Measurements from ENCODE around the gene NRSN1.
"Not testable (repeated sequence)": the region's sequence is repeated elsewhere in the genome, so short reads cannot be mapped to it uniquely, and the experiment has no call there.

Gene NRSN1

DNA sequence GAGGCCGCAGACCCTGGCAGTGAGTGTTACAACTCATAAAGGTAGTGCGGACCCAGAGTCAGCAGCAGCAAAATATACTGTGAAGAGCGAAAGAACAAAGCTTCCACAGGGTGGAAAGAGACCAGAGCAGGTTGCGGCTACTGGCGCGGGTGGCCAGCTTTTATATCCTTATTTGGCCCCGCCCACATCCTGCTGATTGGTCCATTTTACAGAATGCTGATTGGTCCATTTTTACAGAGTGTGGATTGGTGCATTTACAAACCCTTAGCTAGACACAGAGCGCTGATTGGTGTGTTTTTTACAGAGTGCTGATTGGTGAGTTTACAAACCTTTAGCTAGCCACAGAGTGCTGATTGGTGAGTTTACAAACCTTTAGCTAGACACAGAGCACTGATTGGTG, 16.7 kb downstream of the NRSN1 start:
- not testable (repeated sequence) for DNase-seq (ENCODE audit: low spot score)

DNA sequence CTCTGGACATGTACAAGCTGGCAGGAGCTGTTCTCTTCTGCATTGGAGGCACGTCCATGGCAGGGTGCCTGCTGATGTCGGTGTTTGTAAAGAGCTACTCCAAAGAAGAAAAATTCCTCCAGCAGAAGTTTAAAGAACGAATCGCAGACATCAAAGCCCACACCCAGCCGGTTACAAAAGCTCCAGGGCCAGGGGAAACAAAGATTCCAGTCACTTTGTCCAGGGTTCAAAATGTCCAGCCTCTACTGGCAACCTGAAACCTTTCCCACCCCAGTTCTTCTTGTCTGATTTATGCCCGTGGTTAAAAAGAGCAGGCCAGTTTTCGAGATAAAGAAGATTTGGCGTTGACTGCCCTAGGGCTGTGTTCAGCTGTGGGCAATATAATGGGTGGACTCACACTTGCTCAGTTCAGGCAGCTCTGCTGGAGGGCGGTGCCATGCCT, 19.7 kb downstream of the NRSN1 start:
- no peak for DNase-seq (ENCODE audit: low spot score)

DNA sequence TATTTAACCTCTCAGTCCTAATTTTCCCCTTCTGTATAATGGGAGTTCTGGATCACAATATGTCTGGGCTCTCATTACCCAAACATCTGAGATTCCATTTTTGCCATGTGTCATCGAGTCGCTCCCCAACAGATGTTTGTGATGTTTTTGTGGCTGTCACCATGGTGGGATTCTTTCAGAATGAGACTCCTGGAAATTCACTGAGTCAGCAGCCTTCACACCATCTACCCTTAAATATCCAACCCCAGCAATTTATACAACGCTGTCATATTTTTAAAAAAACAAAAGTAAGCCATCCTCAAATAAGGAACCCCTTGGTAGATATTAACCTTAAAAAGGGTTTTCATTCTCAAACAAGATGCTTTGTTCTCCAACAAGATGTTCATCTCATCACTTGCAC, 20.9 kb downstream of the NRSN1 start:
- no peak for DNase-seq (ENCODE audit: low spot score)

DNA sequence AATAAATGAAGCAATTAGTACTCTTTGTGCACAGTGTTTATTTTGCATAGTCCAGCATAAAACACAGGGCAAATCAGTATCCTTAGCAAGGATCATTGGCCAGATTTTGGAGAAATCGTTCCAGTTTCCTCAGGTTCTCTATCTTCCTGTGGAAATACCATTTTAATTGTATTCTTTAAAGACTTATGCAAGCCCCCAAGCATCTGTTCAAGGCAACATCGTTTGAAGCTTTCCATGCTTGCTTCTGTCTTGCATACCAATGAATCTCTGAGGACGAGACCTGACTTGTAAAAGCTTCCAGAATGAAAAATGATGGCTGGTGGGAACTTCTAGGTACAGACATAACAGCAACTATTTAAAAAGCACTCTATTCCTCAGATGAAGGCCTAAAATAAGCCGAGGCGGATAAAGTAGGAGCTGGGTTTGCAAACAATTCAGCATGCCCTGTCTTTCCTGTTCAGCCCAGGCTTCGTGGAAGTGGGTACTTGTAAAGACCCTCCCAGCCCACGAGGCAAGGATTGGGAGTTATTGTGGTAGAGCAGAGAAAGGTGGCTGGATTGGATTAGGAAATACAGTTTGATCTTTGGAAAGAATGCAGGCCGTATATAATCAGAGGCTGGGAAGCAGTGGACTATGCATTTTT, 21.6 kb downstream of the NRSN1 start:
- no peak for DNase-seq (ENCODE audit: low spot score)

DNA sequence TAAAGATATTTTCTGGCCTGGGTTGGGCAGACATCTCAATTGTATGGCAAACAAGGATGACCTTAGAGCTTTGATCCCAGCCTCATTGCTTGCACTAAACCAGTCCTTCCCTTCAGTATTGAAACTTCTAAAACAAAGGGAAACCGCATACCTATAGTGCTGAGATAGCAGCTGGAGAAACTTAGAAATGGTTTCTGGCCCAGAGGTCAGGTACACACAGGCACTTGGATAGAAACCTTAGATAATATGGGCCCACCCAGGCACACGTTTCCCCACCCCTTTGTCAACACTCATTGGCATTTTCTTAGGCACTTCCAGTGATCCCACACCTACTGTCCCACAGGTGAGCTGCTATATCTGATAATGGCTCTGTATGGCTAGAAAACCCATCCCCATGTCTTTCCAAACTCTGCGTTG, 22.1 kb downstream of the NRSN1 start:
- no peak for DNase-seq (ENCODE audit: low spot score)

DNA sequence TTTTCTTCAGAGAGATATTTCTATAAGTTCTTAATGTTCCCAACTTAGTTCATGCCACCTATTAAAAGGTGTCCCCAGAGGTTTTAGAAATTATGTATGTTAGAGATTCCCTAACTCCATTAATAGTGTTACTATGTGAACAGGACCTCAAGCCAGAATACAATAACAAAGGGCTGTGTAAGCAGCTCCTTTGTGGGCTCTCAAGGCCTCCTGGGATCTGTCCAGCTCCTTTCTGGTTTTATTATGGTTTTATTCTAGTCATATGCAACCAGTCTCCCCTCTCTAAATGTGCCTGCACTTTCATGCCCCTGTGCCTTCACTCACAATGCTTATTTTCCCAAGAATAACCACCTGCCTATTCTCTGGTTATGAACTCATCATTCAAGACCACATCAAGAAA, 22.7 kb downstream of the NRSN1 start:
- DNase-seq (ENCODE audit: low spot score) = no peak

DNA sequence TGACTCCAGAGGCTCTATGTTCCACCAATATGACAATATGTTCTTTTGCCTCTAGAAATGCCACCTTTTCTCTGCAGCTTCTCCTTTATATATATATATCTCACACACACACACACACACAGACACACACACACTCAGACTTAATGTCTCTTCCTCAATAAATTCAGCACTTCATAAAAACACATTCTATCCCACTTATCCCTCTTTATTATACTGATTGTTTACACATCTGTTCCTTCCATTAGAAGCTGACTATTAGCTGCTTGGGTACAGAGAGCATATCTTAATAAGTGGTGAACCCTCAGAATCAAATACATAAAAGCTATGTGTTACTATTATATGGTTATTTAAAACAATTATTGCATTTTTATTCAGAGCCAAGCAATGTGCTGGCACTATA, 23.3 kb downstream of the NRSN1 start:
- DNase-seq (ENCODE audit: low spot score) = no peak

DNA sequence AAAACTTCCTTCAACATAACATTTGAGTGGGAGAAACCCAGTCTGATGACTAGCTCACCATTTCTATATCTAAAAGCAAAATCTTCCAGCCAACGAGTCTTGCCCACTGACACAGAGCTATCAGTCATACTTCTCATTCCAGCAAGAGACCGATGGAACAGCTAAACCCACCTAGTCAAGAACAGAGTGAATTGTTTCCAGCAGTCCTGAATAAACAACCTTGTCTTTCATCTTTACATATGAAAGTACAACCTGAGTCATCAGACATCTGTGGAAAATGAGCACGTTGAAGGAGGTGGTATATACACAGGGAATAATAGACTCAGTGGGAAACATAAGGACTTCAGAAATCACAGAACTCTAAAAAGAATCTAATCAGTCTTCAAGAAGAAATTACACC, 23.8 kb downstream of the NRSN1 start:
- DNase-seq (ENCODE audit: low spot score) = no peak

DNA sequence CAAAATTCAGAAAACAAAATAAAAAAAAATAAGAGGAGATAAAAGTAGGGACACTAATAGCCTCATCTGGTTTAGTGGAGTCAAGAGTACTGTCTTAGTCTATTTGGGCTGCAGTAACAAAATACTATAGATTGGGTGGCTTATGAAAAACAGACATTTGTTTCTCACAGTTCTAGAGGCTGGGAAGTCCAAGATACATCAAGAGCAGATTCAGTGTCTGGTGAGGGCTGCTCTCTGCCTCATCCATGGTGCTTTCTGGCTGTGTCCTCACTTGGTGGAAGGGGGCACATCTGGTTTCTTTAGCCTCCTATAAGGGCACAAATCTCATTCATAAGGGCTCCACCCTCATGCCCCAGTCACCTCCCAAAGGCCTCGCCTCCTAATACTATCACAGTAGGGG, 26.0 kb downstream of the NRSN1 start:
- DNase-seq (ENCODE audit: low spot score) = no peak

DNA sequence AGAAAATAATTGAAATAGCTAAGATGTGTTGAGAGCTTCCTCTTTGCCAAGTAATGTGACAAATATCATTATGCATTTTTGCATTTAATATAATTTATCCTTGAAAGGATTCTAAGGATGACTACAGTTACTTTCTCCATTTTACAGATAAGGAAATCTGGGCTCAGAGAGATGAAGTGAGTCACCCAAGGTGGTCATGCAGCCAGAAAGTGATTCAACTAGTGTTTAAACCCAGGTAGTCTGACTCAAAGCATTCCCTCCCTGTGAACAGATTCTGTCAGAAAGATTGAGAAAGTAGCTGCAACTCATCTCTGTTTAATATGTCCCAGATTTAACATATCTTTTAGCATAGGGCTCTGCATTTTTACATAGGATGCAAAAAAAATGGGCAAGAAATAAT, 28.1 kb downstream of the NRSN1 start:
- peak; percentile 47 for DNase-seq (ENCODE audit: low spot score)

DNA sequence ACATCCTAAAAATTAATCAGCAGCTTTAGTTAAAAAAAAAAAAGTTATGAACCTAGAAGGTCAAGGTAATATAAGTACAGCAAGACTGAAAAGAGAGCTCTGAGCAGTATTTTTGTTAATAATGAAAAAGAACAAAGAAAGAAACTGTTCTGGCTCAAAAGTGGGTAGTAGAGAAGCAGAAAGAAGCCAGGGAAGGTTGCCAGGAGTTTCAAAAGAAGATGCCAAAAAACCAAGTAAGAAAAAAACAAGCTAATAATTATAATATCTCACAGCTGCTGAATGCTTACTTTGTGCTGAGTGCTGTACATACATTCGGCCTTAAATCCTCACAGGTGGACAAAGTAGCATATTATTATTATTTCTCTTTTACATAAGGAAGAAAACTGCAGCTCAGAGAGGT, 31.9 kb downstream of the NRSN1 start:
- DNase-seq (ENCODE audit: low spot score) = no peak

DNA sequence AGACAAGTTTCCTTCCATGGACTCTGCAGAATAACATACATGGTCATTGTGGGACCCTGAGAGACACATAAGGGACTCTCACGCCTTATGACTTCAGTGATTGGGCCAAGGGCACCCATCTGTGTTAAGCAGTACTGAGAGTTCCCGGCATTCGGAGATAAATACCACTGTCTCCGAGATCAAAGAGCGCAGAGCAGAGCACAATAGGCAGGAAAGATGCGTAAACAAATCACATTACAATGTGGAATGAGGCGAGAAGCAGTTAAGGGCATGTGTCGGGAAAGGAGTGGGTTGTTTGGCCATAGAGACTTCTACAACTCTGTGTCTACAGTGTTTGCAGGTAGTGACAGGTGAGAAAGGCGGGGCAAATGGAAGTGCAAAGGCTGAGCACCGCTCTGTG, 57.6 kb downstream of the NRSN1 start:
- no peak for DNase-seq (ENCODE audit: low spot score)

DNA sequence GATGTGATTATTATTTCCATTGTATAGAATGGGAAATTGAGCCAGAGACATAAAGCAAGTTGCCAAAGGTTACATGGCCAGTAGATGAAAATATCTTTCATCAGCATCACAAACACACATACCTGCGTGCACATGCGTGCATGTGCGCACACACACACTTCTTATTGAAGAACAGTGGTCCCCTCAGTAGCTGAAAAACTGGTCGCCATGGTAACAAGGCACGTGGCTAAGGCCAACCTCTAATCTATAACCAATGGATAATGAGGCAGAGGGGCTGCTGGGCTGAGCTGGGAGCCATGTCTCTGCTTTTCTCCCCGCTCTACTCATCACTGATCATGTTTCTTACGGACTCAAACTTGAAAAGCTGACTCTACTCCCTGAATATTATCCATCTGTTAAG, 60.3 kb downstream of the NRSN1 start:
- DNase-seq (ENCODE audit: low spot score) = no peak

DNA sequence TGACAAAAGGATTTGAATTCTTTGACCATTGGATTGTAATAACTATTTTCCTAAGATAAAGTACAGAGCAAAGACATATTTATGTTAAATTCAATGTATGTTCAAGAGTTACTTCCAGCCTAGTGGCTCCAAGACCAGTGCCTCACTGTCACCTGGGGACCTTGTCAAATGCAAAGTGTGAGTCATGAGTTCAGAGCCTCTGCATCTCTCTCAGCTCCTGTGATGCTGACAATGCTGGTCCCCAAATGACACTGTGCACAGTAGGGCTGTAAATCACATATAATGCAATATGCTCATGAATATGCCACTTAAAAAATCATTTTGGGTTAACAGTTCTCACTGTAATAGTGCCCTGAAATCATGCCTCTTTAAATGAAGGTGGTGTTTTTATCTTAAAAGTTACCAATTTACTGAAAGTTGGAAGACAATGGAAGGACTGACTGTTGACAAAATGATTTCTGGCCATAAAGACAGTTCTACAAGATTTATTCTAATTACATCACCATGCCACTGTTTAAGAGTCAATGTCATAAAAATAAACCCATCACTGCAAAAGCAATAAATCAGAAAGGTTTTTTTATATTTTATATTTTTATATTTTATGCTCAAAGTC, 62.1 kb downstream of the NRSN1 start:
- DNase-seq (ENCODE audit: low spot score) = no peak

DNA sequence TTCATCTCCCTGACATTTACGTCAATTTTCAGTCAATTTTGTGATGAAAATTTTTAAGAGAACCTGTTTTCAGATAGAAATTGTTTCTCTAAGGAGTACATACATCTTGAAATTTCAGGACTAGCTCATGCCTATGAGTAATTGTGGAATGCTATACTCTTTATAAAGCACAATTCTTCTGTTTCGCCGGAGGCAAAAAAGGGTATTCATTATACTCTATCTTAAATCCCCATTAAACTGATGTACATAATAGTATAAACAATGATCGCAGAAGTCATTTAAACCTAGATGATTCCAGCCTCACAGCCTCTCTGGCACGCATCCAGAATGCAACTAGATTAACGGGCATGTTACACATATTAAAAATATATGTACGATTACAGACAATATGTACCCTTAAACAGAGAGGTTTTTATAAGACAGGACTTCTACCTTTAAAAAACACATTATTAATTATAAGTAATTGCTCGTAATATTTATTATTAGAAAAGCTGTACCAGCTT, 62.6 kb downstream of the NRSN1 start:
- no peak for DNase-seq (ENCODE audit: low spot score)

DNA sequence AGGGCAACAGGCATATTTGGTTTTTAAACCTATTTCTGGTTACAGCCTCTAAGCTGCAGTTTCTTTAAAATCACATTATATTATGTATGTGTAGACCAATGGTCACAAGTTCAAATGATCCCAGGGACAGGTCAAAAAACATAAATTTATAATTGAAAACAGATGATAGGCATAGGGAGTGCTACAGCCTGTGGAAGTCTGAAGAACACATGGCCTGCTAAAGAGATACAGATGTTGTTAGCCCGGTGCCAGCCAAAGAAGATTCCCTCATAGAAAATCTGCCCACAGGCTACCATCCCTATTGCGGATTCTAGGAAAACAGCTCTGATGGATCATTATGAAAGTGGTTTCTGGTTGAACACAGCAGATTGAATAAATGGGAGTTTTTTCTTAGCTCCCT, 65.3 kb downstream of the NRSN1 start:
- no peak for DNase-seq (ENCODE audit: low spot score)

DNA sequence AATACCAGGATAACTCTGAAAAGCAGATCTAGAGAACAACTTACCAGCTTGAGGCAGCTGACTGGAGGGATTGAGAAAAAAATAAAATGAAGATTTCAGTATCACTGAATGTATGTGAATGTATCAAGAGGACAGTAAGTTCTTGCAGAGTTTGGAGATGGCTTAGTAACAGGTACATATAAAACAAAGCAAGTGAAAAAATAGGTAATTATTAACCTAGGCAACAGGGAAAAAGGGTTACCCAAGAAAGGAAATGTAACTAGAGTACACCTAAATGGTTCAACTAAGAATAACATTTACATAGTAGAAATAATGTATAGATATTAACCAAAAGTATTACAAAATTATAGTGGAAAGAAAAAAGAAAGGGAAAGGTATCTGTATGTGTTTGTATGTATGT, 67.3 kb downstream of the NRSN1 start:
- no peak for DNase-seq (ENCODE audit: low spot score)

DNA sequence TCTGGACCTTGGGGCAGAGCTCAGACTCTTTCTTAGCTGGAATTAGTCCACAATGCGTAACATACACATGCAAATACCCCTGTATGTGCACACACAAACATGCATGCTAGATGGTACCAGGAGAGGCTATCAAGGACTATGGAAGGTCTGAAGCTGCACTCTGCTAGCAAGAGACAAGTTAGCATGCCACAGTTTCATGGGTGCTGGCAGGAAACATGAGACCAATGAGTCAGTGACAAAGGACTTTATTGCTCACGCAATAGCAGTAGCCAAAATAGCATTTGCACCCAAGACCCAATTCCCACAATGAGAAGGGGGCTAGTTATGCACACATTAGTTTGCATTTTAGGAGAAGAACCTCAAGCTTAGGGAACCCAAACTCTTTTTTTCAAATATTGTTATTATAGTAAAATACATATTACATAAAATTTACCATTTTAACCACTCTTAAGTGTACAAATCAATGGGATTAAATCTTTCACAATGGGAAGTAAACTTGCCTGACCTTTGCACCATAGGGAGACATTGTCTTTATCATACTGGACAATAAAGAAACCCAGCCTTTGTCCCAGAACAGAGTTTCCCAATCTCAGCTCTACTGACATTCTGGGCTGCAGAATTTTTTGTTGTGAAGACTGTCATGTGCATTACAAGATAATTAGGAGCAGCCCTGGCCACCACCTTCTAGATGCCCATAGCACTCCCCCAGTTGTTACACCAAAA, 69.1 kb downstream of the NRSN1 start:
- DNase-seq (ENCODE audit: low spot score) = no peak

DNA sequence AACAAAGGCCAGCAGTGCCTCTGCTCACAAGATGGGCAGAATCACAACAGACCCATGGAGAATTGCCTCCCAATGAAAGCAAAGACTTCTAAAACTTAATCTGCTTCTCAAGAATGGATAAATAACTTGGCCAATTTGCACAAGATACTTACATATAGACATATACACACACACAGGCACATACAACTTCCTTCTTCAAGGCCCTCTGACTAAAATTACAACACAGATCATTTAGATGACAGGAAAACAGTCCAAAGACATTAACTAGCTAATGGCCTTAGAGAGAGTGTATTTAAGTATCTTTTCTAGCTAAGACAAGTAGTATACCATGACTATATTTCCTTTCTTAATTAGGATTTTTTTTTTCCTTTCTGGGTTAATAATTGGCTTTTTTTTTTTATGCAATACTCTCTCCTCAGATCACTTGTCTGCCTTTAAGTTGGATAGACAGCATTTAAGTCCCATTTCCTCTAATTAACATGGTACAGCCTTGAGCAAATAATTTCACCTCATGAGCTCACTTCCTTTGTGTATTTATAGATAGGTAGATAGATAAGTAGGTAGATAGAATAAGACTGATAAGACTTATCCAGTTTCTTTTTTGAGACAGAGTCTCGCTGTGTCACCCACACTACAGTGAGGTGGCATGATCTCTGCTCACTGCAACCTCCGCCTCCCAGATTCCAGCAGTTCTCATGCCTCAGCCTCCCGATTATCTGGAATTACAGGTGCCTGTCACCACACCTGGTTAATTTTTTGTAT, 70.0 kb downstream of the NRSN1 start:
- no peak for DNase-seq (ENCODE audit: low spot score)

Measured in RKO (cell line).